ENCODE results near the gene TNNI2.

The TNNI2 gene

DNA sequence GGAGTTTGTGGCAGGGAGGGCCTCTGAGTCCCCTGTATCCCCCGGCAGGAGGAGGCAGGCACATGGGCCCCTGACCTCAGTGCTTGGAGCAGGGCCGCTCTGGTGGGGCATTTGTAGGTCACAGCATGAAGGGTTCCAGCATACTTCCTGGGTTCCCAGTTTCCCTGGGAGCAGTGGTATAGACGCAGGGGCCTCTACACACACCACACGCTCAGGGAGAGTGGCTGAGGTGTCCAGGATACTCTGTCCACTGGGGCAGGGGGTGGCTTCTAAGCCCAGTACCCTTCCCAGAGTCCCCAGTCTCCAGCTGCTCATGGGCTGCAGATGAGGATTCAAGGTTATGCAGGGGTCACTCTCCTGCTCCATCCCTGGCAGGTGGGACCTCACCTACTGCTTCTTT is 20.2 kb downstream of the TNNI2 start:
- TF ChIP-seq, protein P1, sequence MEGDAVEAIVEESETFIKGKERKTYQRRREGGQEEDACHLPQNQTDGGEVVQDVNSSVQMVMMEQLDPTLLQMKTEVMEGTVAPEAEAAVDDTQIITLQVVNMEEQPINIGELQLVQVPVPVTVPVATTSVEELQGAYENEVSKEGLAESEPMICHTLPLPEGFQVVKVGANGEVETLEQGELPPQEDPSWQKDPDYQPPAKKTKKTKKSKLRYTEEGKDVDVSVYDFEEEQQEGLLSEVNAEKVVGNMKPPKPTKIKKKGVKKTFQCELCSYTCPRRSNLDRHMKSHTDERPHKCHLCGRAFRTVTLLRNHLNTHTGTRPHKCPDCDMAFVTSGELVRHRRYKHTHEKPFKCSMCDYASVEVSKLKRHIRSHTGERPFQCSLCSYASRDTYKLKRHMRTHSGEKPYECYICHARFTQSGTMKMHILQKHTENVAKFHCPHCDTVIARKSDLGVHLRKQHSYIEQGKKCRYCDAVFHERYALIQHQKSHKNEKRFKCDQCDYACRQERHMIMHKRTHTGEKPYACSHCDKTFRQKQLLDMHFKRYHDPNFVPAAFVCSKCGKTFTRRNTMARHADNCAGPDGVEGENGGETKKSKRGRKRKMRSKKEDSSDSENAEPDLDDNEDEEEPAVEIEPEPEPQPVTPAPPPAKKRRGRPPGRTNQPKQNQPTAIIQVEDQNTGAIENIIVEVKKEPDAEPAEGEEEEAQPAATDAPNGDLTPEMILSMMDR (IDR thresholded peaks at IDR 0.05), result no peak

DNA sequence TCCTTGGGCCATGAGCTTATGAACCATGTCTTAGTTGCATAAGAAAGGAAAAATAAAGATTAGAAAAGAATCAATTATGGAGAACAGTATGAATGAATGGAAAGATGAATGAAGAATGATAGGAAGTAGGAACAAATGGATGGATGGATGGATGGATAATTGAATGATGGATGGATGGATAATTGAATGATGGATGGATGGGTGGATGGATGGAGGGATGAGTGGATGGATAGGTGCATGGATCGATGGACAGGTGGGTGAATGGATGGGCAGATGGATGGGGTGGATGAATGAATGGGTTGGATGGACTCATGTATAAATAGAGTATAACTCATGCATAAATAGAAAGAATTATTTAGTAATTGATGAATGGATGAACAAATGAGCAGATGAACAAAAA is 21.3 kb downstream of the TNNI2 start:
- TF ChIP-seq, protein P1 (IDR thresholded peaks at IDR 0.05), result no peak

DNA sequence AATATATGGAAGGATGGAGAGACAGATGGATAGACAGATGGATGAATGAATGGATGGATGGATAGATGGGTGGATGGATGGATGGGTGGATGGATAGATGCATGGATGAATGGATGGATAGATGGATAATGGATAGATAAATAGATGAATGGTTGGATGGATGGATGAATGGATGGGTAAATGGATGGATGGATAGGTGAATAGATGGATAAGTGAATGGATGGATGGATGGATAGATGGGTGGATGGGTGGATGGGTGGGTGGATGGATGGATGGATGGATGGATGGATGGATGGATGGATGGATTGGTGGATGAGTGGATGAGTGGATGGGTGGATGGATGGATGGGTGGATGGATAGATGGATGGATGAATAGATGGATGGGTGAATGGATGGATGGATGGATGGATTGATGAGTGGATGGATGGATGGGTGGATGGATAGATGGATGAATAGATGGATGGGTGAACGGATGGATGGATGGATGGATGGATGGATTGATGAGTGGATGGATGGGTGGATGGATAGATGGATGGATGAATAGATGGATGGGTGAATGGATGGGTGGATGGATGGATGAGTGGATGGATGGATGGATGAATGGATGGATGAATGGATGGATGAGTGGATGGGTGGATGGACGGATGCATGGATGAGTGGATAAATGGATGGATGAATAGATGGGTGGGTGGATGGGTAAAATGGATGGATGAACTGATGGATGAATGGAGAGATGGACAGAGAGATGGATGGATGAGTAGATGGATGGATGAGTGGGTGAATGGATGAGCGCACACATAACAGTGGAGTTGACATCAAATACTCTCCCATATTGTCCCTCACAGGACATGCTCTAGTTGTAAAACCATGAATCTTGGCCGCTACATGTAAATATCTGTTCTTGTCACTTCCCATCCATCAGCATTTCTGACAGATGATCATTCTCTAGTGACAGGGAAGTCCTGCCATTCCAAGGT is 22.9 kb downstream of the TNNI2 start:
- TF ChIP-seq, protein P1 (IDR thresholded peaks at IDR 0.05), result no peak

DNA sequence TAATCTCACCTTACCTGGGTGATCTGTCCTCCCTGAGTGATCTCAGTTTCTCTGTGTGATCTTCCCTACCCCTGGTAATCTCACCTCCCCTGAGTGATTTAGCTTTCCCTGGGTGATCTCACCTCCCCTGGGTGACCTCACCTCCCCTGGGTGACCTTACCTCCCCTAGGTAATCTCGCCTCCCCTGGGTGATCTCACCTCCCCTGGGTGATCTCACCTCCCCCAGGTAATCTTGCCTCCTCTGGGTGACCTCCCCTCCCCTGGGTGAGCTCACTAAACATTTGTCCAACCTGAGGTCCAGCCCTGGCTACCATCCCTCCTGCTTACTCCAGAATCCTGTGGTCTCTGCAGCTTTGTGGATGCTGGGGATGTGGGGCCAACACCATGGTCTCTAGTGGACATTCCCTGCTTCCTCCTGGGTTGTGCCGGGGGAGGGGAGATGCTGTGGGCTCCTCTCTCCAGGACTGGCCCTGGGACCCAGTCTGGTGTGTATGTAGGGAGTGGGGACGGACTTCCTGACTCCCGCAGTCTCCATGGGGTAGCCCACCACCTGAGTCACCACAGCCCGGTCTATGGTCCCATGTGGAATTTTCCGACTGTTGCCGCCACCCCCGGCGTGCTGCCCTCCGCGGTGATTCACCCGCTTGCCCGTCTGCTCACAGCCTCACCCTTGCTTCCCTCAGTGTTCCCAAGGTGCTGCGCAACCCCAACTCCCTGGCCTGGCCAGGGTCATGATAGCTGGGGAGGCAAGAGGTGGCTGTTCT is 24.0 kb downstream of the TNNI2 start:
- TF ChIP-seq, protein P1 (IDR thresholded peaks at IDR 0.05), result no peak

DNA sequence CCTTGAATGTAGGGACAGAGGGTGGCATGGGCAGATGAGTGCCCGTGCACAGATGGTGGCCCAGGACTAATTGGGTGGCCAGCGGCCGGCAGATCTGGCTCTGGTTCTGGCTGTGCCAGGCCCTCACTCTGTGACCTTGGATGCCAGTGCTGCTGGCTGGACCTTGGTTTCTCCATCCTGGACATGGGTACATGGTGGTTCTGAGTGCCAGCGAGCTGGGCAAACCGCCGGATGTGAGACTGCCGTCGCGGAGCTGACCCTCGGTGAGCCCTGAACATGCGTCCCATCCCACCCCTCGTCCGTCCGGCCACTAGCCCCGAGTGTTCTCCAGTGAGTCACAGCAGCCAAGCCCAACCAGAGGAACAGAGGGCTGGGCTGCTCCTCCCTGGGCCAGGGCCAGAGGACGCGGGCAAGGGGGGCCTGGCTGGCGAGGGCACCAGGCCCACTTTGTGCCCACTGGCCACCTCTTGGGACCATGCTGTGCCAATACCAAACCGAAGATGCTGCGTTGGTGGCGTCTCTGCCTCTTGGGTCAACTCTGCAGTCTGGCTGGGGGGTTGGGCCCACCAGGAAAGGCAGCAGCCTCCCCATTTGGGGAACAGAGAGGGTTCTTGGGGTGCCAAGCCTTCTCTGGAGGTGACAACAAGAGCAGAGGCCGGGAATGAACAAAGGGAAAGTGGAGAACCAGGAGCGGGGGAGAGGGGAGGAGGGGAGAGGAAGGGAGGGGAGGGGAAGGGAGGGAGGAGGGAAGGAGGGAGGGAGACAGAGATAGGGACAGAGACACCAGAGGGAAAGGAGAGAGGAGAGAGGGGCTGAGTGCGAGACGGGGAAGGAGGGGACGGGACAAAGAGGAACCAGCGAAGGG is 24.8 kb downstream of the TNNI2 start:
- TF ChIP-seq, protein P1 (IDR thresholded peaks at IDR 0.05), result no peak

DNA sequence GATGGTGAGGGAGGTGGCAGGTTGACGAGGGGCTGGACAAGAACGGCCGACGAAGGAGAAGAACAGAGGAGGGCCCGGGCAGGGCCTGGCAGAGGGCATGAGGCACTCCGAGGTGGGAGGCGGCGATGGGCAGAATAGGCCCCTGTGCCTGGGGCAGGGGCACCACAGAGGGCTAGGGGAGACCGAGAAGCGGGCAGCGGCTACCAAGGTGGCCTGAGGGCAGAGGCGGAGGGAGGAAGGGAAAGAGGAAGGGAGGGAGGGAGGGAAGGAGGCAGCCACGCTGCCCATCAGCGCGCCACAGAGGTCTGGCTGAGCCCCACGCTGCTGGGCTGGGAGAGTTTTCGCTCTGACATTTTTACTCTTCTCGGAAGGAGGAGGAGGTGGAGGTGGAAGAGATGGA is 25.4 kb downstream of the TNNI2 start:
- TF ChIP-seq, protein P1 (IDR thresholded peaks at IDR 0.05), result no peak
